Panc1 (cell line): ENCODE results near the gene SMYD4. TPM values are rescaled to one million over a fixed set of nuclear protein-coding genes. Genes with fewer than 3 reads are reported as not detected.

Experiments used
- ATAC-seq: fragments of 200-7000 bp; cut with Tn5 transposase; 2 replicates; pipeline ENCODE4 v1.9.1; 2020; ENCODE audit warnings: mild to moderate bottlenecking, moderate library complexity
- BruUV-seq: library from RNA; stranded (reverse); fragments of 400-500 nt; replicated peaks from 2 replicates; lab custom pipeline; 2021; lab: Mats Ljungman, UMichigan
- CTCF ChIA-PET: fragments of 300-600 bp; sonication (Branson Sonifier 250); formaldehyde crosslinking; loops from one replicate; lab custom pipeline; 2022; ENCODE audit warnings: antibody characterized with exemption; lab: Charles Lee
- POLR2A ChIA-PET: fragments of 300-600 bp; sonication (Branson Sonifier 250); formaldehyde crosslinking; loops from one replicate; lab custom pipeline; 2022; ENCODE audit warnings: antibody characterized with exemption; lab: Charles Lee
- DNase-seq: peaks from one replicate; pipeline ENCODE4 v3.0.0-alpha.2; 2010; ENCODE audit warnings: low read depth, low spot score
- H3K27ac ChIP-seq: 2 replicates; pipeline ENCODE4 v1.5.1; 2011; ENCODE audit warnings: mild to moderate bottlenecking, low read length, inconsistent platforms
- H3K27me3 ChIP-seq: fragments of 200-500 bp; sonication (Bioruptor generic); 2 replicates; pipeline ENCODE4 v1.6.0; 2014; ENCODE audit warnings: low read length, inconsistent platforms; ENCODE audit not compliant: control insufficient read depth, insufficient read depth
- H3K36me3 ChIP-seq: fragments of 200-500 bp; sonication (Bioruptor generic); 2 replicates; pipeline ENCODE4 v1.5.1; 2014; ENCODE audit warnings: inconsistent platforms, mild to moderate bottlenecking, low read length, moderate library complexity; ENCODE audit not compliant: control insufficient read depth, insufficient read depth
- H3K4me1 ChIP-seq: 2 replicates; pipeline ENCODE4 v1.5.1; 2011; ENCODE audit warnings: inconsistent platforms, mild to moderate bottlenecking, low read length, moderate library complexity; ENCODE audit not compliant: control insufficient read depth, insufficient read depth
- H3K4me3 ChIP-seq, 2 experiments: 2 replicates each; pipeline ENCODE4 v1.5.1; 2011 to 2012; ENCODE audit warnings: low read depth in 2 of 2, low read length in 2 of 2, mild to moderate bottlenecking in 2 of 2, inconsistent platforms in 1 of 2, moderate library complexity in 1 of 2
- H3K9me3 ChIP-seq: fragments of 200-500 bp; sonication (Bioruptor generic); 2 replicates; pipeline ENCODE4 v1.5.1; 2014; ENCODE audit warnings: low read depth, mild to moderate bottlenecking, inconsistent platforms, low read length, moderate library complexity; ENCODE audit not compliant: control insufficient read depth, insufficient read depth
- CTCF ChIP-seq: fragments of 450-650 bp; IDR thresholded peaks from 2 replicates; pipeline ENCODE4 v1.5.1; 2017; ENCODE audit warnings: mild to moderate bottlenecking
- POLR2AphosphoS5 ChIP-seq: IDR thresholded peaks from 2 replicates; pipeline ENCODE4 v1.6.1; 2012; ENCODE audit warnings: mild to moderate bottlenecking, low read depth, low read length, moderate library complexity
- REST ChIP-seq, 2 experiments: IDR thresholded peaks; 2 replicates each; pipeline ENCODE4 v1.6.1; 2011 to 2012; ENCODE audit warnings: low read depth in 2 of 2, control low read depth in 1 of 2, low read length in 1 of 2, mild to moderate bottlenecking in 1 of 2, moderate library complexity in 1 of 2; ENCODE audit not compliant: insufficient read depth in 1 of 2
- SIN3A ChIP-seq: IDR thresholded peaks from 2 replicates; pipeline ENCODE4 v1.6.1; 2012; ENCODE audit warnings: low read depth, mild to moderate bottlenecking, low read length, moderate library complexity, borderline replicate concordance; ENCODE audit not compliant: insufficient read depth
- TCF7L2 ChIP-seq: IDR thresholded peaks from 2 replicates; pipeline ENCODE4 v1.6.1; 2011; ENCODE audit warnings: mild to moderate bottlenecking, low read depth, low read length, inconsistent platforms
- in situ Hi-C: cut with HindIII; loops from 2 replicates; pipeline ENCODE4 v1.10.0; 2016; ENCODE audit warnings: low sequenced_read_pairs, low pct_unique_long_range_greater_than_20kb
- intact Hi-C: fragments of 100-400 bp; cut with micrococcal nuclease; formaldehyde crosslinking; loops from one replicate; pipeline ENCODE4 v1.10.0; 2022; ENCODE audit not compliant: unreplicated experiment
- total RNA-seq: library from RNA; stranded (reverse); gene quantifications from one replicate; pipeline ENCODE4 v1.2.1, GENCODE V29; 2021; ENCODE audit not compliant: unreplicated experiment

The SMYD4 gene
- total RNA-seq, 1 experiment from 2014 or later = 17.1 TPM

- TF ChIP-seq SIN3A (no peak), CTCF (no peak), REST (IDR thresholded peaks at IDR 0.05; ENCODE audit: insufficient read depth in 1 of 2, low read depth in 2 of 2, low read length in 1 of 2) (no peak), POLR2AphosphoS5 (no peak), TCF7L2 (no peak)
- Histone ChIP-seq H3K4me3 (no peak overlapping the region), H3K9me3 (no peaks in the 10 kb centered on the region), H3K36me3 (no peaks in the 10 kb centered on the region), H3K27me3 (no peaks in the 10 kb centered on the region), H3K4me1 (peaks cover 2% of the 10 kb centered on the region; the same call in 1 of the 2 replicates), H3K27ac (no peak overlapping the region)
- ATAC-seq (peak; percentile 58), DNase-seq (no peak)
- BruUV-seq = no TSS peak
- POLR2A ChIA-PET = no interaction called here
- in situ Hi-C loops = no loop called here
- CTCF ChIA-PET = no interaction called here
- intact Hi-C loops = no loop called here
Observed at GRCh38 chr17:1730326-1731193, 99.1 kb downstream of the SMYD4 start.

- intact Hi-C loops (no loop called here), in situ Hi-C loops (no loop called here)
- POLR2A ChIA-PET = no interaction called here
- DNase-seq (no peak), ATAC-seq (0 out of 2 replicates have a peak, but pooled peaks have one; percentile 7)
- H3K4me3 ChIP-seq = no peak overlapping the region
- BruUV-seq = no TSS peak
- H3K27ac ChIP-seq = no peak overlapping the region
- H3K9me3 ChIP-seq = no peaks in the 10 kb centered on the region
- H3K4me1 ChIP-seq = peaks cover 3% of the 10 kb centered on the region; the same call in 1 of the 2 replicates
- no peaks in the 10 kb centered on the region for H3K27me3 ChIP-seq
- no peaks in the 10 kb centered on the region for H3K36me3 ChIP-seq
- CTCF ChIA-PET = no interaction called here
- TF ChIP-seq POLR2AphosphoS5 (no peak), CTCF (no peak), REST (IDR thresholded peaks at IDR 0.05; ENCODE audit: insufficient read depth in 1 of 2, low read depth in 2 of 2, low read length in 1 of 2) (no peak), TCF7L2 (no peak), SIN3A (no peak)
Observed at GRCh38 chr17:1729966-1730325, 99.8 kb downstream of the SMYD4 start.
